GM18499 (cell line): Measurements from ENCODE around the gene POLN.
"Not testable (repeated sequence)": the region's sequence is repeated elsewhere in the genome, so short reads cannot be mapped to it uniquely, and the experiment has no call there.

Experiments
- ATAC-seq: cut with Tn5 transposase; IDR thresholded peaks from one replicate; pipeline ENCODE4 v1.9.1; 2021; ENCODE audit warnings: moderate number of reproducible peaks; ENCODE audit not compliant: insufficient read depth, unreplicated experiment

Gene POLN

GRCh38 chr4:2047031-2047660, 194.8 kb downstream of the POLN start:
- ATAC-seq = no peak

- ATAC-seq = no peak
These were observed 195.6 kb downstream of the POLN start for GRCh38 chr4:2046031-2046961.

- no peak for ATAC-seq
These were observed 196.4 kb downstream of the POLN start for GRCh38 chr4:2045518-2045951.

GRCh38 chr4:2044542-2045517, 197.1 kb downstream of the POLN start:
- no peak for ATAC-seq

- no peak for ATAC-seq
These were observed 197.8 kb downstream of the POLN start for GRCh38 chr4:2044119-2044485.

- no peak for ATAC-seq
These were observed 198.4 kb downstream of the POLN start for GRCh38 chr4:2043396-2044118.

GRCh38 chr4:2042947-2043395, 198.9 kb downstream of the POLN start:
- no peak for ATAC-seq

- ATAC-seq = no peak
These were observed 199.5 kb downstream of the POLN start for GRCh38 chr4:2042204-2042946.

- ATAC-seq = no peak
These were observed 200.4 kb downstream of the POLN start for GRCh38 chr4:2041239-2042130.

- no peak for ATAC-seq
These were observed 201.3 kb downstream of the POLN start for GRCh38 chr4:2040391-2041238.

- ATAC-seq = no peak
These were observed 205.1 kb downstream of the POLN start for GRCh38 chr4:2036866-2037265.

- ATAC-seq = no peak
These were observed 205.6 kb downstream of the POLN start for GRCh38 chr4:2036327-2036726.

- not testable (repeated sequence) for ATAC-seq
These were observed 210.8 kb downstream of the POLN start for GRCh38 chr4:2031161-2031560.

- not testable (repeated sequence) for ATAC-seq
These were observed 214.8 kb downstream of the POLN start for GRCh38 chr4:2027120-2027519.

- ATAC-seq = no peak
These were observed 216.1 kb downstream of the POLN start for GRCh38 chr4:2025817-2026216.

GRCh38 chr4:2024683-2025082, 217.2 kb downstream of the POLN start:
- no peak for ATAC-seq
